ENCODE measurements around the gene IL1R1.

IL1R1 gene

DNA sequence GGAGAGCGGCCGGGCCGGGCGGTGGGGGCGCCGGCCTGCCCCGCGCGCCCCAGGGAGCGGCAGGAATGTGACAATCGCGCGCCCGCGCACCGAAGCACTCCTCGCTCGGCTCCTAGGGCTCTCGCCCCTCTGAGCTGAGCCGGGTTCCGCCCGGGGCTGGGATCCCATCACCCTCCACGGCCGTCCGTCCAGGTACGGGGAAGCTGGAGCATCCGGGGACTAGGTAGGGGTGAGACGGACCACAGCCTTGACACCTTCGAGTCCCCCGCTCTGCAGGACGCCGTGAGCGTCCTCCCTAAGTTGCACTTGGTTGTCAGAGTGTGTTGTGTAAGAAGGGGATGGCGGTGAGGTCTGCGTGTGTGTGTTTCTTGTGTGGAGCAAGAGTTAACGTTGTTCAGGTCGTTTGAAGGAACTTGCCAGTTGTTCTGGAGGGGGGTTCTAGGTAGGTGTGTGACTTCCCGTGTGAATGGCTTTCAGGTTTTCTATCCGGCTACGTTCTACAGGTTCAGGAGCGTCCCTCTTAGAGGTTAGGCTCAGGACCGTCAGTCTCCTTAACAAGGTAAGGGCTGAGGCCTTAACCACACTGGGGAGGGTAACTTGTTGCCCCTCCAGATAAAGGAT is 393 bp downstream of the IL1R1 start:
- H4K20me1 ChIP-seq (ENCODE audit: insufficient read depth, low read length), result no peaks in the 10 kb centered on the region
- H2AFZ ChIP-seq (ENCODE audit: low read length), result no peak overlapping the region
- no peak overlapping the region for H3K27ac ChIP-seq (ENCODE audit: low read depth, low read length, poor library complexity, severe bottlenecking)
- H3F3A ChIP-seq (ENCODE audit: insufficient read depth, low read length), result no peaks in the 10 kb centered on the region
- no peak for TF ChIP-seq EZH2 (IDR thresholded peaks at IDR 0.05; ENCODE audit: borderline replicate concordance, low read length)
- TF ChIP-seq, protein P1, sequence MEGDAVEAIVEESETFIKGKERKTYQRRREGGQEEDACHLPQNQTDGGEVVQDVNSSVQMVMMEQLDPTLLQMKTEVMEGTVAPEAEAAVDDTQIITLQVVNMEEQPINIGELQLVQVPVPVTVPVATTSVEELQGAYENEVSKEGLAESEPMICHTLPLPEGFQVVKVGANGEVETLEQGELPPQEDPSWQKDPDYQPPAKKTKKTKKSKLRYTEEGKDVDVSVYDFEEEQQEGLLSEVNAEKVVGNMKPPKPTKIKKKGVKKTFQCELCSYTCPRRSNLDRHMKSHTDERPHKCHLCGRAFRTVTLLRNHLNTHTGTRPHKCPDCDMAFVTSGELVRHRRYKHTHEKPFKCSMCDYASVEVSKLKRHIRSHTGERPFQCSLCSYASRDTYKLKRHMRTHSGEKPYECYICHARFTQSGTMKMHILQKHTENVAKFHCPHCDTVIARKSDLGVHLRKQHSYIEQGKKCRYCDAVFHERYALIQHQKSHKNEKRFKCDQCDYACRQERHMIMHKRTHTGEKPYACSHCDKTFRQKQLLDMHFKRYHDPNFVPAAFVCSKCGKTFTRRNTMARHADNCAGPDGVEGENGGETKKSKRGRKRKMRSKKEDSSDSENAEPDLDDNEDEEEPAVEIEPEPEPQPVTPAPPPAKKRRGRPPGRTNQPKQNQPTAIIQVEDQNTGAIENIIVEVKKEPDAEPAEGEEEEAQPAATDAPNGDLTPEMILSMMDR (IDR thresholded peaks at IDR 0.05; ENCODE audit: low read length), result no peak
- H3K4me2 ChIP-seq (ENCODE audit: low read length), result no peak overlapping the region
- no peaks in the 10 kb centered on the region for H3K27me3 ChIP-seq (ENCODE audit: insufficient read depth, low read length)
- H3K9ac ChIP-seq (ENCODE audit: low read length), result no peak overlapping the region
- no peaks in the 10 kb centered on the region for H3K9me3 ChIP-seq (ENCODE audit: low read length)
- H3K79me2 ChIP-seq (ENCODE audit: insufficient read depth, low read length), result no peaks in the 10 kb centered on the region
- H3K4me3 ChIP-seq (ENCODE audit: low read depth, low read length, poor library complexity, severe bottlenecking), result no peak overlapping the region
- H3K9me2 ChIP-seq (ENCODE audit: low read depth, low read length), result no peaks in the 10 kb centered on the region
- no peaks in the 10 kb centered on the region for H3K36me3 ChIP-seq (ENCODE audit: insufficient read depth, low read length)
- H3K4me1 ChIP-seq (ENCODE audit: insufficient read depth, low read length, severe bottlenecking), result no peaks in the 10 kb centered on the region

DNA sequence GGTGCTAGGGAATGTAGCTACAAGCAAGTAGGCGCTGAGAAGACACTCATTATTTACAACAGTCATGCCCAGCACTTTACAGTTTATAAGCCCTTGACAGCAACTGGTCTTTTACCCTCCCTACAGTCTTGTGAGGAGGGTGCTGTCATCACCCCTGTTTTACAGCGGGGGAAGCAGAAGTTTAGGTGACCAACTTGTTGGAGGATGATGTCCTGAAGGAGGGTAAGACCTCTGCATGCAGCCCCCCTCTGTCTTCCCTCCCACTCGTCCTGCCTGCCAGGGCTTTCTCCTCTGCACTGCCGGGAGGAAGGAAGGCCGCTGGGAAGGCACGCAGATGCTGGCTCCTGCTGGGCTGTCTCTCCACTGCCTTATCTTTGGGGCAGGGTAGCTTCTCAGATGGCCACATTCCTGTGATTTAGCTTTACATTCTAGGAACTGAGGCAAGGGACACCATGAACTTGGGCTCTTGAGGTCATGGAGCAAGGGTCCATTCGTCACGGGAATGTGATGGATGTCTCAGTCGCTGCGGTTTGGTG is 972 bp downstream of the IL1R1 start:
- H2AFZ ChIP-seq (ENCODE audit: low read length), result no peak overlapping the region
- H3K79me2 ChIP-seq (ENCODE audit: insufficient read depth, low read length), result no peaks in the 10 kb centered on the region
- no peaks in the 10 kb centered on the region for H3F3A ChIP-seq (ENCODE audit: insufficient read depth, low read length)
- no peak overlapping the region for H3K27ac ChIP-seq (ENCODE audit: low read depth, low read length, poor library complexity, severe bottlenecking)
- no peaks in the 10 kb centered on the region for H3K9me3 ChIP-seq (ENCODE audit: low read length)
- no peaks in the 10 kb centered on the region for H3K9me2 ChIP-seq (ENCODE audit: low read depth, low read length)
- no peak overlapping the region for H3K9ac ChIP-seq (ENCODE audit: low read length)
- no peaks in the 10 kb centered on the region for H3K27me3 ChIP-seq (ENCODE audit: insufficient read depth, low read length)
- H4K20me1 ChIP-seq (ENCODE audit: insufficient read depth, low read length), result no peaks in the 10 kb centered on the region
- no peaks in the 10 kb centered on the region for H3K4me1 ChIP-seq (ENCODE audit: insufficient read depth, low read length, severe bottlenecking)
- no peak overlapping the region for H3K4me2 ChIP-seq (ENCODE audit: low read length)
- TF ChIP-seq EZH2 (IDR thresholded peaks at IDR 0.05; ENCODE audit: borderline replicate concordance, low read length), result no peak
- TF ChIP-seq, protein P1 (IDR thresholded peaks at IDR 0.05; ENCODE audit: low read length), result no peak
- no peaks in the 10 kb centered on the region for H3K36me3 ChIP-seq (ENCODE audit: insufficient read depth, low read length)
- no peak overlapping the region for H3K4me3 ChIP-seq (ENCODE audit: low read depth, low read length, poor library complexity, severe bottlenecking)

DNA sequence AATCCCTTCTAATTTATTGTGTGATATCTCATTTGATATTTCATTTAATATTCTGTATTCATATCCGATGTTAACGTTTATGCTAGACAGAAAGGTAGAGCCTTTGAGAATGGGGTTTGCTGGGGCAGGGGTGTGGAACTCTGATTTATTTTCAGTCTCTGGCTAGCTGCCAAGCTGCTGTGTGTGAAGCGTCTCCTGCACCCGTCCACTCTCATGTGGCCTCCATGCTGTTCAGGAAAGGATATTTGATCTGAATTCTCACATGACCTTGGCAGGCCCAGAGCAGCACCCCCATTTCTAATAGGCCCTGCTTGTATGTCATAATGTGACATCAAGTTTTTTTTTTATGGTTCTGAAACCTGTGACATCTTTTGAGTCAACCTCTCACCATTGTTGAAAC is 1.6 kb downstream of the IL1R1 start:
- H4K20me1 ChIP-seq (ENCODE audit: insufficient read depth, low read length), result no peaks in the 10 kb centered on the region
- TF ChIP-seq, protein P1 (IDR thresholded peaks at IDR 0.05; ENCODE audit: low read length), result no peak
- no peak for TF ChIP-seq EZH2 (IDR thresholded peaks at IDR 0.05; ENCODE audit: borderline replicate concordance, low read length)
- no peak overlapping the region for H3K9ac ChIP-seq (ENCODE audit: low read length)
- no peak overlapping the region for H3K4me3 ChIP-seq (ENCODE audit: low read depth, low read length, poor library complexity, severe bottlenecking)
- H3K36me3 ChIP-seq (ENCODE audit: insufficient read depth, low read length), result no peaks in the 10 kb centered on the region
- H3K4me1 ChIP-seq (ENCODE audit: insufficient read depth, low read length, severe bottlenecking), result no peaks in the 10 kb centered on the region
- H3K27me3 ChIP-seq (ENCODE audit: insufficient read depth, low read length), result no peaks in the 10 kb centered on the region
- H2AFZ ChIP-seq (ENCODE audit: low read length), result no peak overlapping the region
- H3K9me2 ChIP-seq (ENCODE audit: low read depth, low read length), result no peaks in the 10 kb centered on the region
- no peak overlapping the region for H3K27ac ChIP-seq (ENCODE audit: low read depth, low read length, poor library complexity, severe bottlenecking)
- no peak overlapping the region for H3K4me2 ChIP-seq (ENCODE audit: low read length)
- H3K79me2 ChIP-seq (ENCODE audit: insufficient read depth, low read length), result no peaks in the 10 kb centered on the region
- H3K9me3 ChIP-seq (ENCODE audit: low read length), result no peaks in the 10 kb centered on the region
- no peaks in the 10 kb centered on the region for H3F3A ChIP-seq (ENCODE audit: insufficient read depth, low read length)

Measured in OCI-LY1 (cell line).